Suppressor macrophage treated with lipopolysaccharide for 1 hour (primary cell): ENCODE data around the gene KATNAL1.
A peak's percentile ranks its signal among the peaks of the same experiment; 100 is the strongest.

Source experiments
- DNase-seq, 3 donors: peaks; one replicate each; pipeline ENCODE4 v3.0.0-alpha.2; 2020 to 2022

The KATNAL1 gene

GRCh38 chr13:30332456-30333143 is 25.2 kb upstream of the KATNAL1 start:
- DNase-seq = no peak

DNA sequence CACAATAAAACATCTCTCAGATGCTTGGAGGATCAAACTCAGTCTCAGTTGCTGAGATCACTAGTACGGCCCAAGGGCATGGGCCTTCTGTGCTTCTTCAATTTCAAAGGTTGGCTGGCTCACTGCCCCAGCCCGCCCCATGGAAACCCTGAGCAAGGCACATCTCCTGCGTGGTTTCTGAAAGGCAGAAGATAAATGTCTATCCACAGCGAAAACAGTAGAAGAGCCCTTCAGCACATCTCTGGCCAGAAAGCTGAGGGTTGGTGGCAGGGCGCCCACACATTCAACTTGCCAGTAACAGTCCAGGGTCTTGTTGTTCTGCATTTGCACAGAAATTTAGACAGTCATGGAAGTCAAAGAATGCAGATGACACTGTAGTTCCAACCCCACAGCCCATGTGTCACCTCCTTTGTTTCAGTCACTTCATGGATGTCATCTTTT is 24.0 kb upstream of the KATNAL1 start:
- DNase-seq = no peak

DNA sequence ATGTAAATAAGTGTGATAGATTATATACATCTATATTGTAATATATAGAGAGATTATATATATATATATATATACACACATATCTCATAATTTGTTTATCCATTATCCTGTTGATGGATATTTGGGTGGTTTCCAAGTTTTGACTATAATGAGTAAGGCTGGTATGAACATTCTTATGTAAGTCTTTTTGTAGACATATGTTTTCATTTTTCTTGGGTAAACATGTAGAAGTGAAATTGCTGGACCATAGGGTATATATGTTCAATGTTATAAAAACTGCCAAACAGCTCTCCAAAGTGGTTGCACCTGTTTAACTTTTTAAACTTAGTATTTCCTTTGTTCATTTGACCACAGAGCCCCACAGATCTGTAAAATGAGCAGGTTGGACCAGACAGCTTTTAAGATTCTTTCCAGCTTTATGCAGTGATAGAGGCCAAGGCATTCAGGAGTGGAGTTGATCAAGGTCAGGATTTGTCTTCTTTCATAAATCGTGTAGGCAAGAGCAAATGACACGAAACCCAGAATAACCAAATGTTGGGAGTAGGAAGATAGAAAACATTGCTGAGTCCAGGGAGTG is 21.7 kb upstream of the KATNAL1 start:
- no peak for DNase-seq

- no peak for DNase-seq
Observed at GRCh38 chr13:30325668-30326067, 18.3 kb upstream of the KATNAL1 start.

- no peak for DNase-seq
Observed at GRCh38 chr13:30323524-30323923, 16.2 kb upstream of the KATNAL1 start.

GRCh38 chr13:30322428-30322827 is 15.1 kb upstream of the KATNAL1 start:
- DNase-seq = no peak

DNA sequence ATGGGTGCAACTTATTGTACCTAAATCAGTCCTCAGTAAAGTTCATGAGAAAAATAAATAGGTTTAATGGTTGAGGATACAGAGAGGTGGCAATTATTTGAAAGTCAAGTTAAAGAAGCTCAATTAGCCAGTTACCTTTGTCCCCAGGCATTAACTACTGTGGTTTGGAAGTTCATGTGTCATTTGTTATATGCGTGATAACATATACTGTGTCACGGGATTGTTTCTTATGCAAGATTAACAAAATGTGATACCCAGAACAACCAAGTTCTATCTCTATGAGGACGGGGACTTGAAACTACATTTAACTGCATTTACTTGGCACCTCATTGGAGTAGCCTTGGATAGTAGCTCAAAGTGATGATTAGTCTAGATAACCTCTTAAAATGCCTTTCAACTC is 13.9 kb upstream of the KATNAL1 start:
- no peak for DNase-seq

DNA sequence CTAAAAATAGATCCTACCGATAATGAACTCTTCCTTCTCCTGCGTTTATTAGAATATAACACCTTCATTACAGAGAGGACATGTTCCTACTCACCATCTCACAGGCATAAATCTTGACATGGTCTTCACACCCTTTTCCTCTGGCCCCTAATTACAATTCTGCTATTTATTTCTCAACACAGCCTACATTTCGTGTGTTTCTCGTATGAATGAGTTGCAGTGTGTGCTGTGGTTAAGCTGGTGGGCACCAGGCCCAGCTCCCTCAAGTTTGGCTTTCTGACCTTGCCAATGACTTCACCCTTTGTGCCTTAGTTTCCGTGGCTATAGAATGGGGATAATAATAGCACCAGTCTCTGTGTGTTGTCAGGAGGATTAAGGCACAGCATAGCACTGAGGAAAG is 12.3 kb upstream of the KATNAL1 start:
- DNase-seq = no peak

GRCh38 chr13:30319130-30319529 is 11.8 kb upstream of the KATNAL1 start:
- DNase-seq = no peak

- DNase-seq = no peak
Observed at GRCh38 chr13:30318026-30318425, 10.7 kb upstream of the KATNAL1 start.

- DNase-seq = no peak
Observed at GRCh38 chr13:30314562-30314961, 7.2 kb upstream of the KATNAL1 start.

GRCh38 chr13:30314069-30314468 is 6.7 kb upstream of the KATNAL1 start:
- DNase-seq = peak in 1 of 3 donors; percentile 20

- no peak for DNase-seq
Observed at GRCh38 chr13:30313311-30313710, 6.0 kb upstream of the KATNAL1 start.

DNA sequence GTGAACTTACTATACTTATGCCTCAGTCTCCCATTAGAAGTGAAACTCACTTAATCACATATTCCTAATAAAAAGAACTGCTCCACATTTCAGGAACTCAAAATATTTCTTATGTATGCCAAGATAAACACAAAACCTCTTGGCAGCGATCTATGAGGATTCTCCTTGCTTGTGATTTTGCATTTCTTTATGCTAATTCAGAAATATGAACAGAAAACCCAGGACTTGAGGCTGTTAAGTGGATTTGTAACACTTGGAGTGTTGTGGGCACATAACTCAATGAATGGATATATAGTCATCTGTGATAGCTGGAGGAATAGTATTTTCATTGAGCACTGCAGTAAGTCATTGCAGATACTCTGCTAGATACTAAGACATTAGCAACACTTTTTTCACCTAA is 5.6 kb upstream of the KATNAL1 start:
- no peak for DNase-seq

DNA sequence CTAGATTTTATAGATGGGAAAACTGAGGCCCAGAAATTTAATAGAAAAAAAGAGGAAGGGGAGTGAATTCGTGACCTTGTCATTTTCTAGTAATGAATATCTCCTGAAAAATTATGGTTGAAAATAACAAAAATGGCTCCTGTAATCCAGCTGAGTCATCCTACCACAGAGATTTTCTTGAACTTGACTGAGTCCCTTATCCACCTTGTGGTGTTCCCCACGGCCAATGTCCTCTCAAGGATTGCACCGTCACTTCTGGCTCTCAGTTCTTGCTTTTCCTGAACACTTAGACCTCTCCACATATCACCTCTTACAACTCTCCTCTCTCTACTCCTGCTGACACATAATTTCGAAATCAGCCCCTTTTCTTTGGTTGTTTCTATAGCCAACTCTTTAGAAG is 1.2 kb upstream of the KATNAL1 start:
- DNase-seq = peak; percentile 29 to 46 (median 33)

DNA sequence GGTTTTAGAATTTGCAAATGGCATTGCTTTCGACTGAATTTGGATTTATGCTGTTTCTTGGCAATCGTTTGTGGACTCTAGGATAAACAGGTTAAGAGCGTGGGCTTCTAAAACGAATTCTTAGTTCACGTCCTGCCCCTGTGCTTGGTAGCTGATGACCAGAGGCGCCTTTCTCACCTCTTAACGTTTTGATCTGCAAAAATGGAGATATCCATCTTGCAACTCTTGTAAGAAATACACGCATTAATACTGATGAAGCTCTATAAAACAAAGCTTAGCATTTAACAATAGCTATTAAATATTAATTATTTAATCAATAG is 580 bp upstream of the KATNAL1 start:
- no peak for DNase-seq

GRCh38 chr13:30306762-30307193 is 573 bp downstream of the KATNAL1 start:
- DNase-seq = peak; percentile 94 to 98 (median 97)

GRCh38 chr13:30305456-30305970 is 1.8 kb downstream of the KATNAL1 start:
- no peak for DNase-seq

DNA sequence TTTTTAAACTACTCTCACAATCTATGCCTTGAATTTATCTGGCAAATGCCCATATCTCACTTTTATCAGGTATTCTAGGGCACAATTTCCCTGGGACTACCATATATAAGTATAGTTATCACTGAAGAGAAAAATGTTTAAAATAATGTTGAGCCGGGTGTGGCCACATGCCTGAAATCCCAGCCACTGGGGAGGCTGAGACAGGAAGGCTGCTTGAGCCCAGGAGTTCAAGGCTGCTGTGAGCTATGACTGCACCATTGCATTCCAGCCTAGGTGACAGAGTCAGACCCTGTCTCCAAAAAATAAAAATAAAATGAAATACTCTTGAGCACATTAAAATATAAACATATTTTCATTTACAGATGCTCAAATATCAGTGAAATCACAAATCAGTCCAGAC is 4.1 kb downstream of the KATNAL1 start:
- DNase-seq = no peak

GRCh38 chr13:30301827-30302226 is 5.5 kb downstream of the KATNAL1 start:
- DNase-seq = no peak

DNA sequence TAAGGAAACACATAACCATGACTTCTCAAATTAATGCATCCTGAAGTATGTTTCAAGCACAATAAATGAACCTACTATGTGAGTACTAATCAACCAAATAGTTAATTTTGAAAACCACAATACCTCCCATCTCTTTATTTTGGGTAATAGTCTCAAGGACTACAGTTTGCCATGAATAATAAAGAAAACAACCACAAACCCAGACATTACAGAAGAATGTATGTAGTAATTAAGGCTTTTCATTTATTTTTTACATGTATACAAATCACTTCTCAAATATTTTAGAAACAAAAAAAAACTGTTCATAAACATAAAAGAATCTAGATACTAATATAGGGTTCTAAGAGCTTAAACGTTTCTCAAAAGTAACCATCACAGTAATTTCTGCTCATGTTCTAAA is 6.8 kb downstream of the KATNAL1 start:
- DNase-seq = no peak

DNA sequence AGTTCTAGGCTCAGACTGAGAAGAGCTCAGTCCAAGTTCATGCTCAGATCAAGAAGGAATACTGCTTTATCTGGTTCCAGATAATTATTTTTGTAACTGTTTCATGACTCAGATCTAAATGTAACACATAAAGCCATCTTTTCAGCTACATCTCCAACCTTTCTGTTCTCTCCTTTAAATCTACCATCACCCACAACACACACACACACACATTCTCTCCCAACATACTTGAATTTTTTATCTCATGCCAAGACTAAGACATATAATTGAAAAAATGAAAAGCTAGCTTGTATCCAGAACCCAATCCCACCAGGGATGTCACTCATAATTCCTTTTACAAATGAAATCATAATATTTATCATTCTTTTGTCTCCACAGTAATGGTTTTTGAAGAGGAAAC is 7.6 kb downstream of the KATNAL1 start:
- no peak for DNase-seq

DNA sequence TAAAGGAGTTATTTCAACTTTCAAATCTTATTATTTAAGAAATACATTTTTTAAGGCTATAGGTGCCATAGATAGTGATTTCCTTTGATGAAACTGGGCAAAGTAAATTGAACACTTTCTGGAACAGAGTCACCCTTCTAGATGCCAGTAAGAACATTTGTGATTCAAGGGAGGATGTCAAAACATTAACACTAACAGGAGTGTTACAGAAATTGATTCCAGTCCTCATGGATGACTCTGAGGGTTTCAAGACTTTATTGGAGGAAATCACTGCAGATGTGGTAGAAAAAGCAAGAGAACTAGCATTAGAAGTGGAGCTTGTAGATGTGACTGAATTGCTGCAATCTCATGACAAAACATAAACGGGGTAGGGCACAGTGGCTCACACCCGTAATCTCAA is 12.2 kb downstream of the KATNAL1 start:
- no peak for DNase-seq

DNA sequence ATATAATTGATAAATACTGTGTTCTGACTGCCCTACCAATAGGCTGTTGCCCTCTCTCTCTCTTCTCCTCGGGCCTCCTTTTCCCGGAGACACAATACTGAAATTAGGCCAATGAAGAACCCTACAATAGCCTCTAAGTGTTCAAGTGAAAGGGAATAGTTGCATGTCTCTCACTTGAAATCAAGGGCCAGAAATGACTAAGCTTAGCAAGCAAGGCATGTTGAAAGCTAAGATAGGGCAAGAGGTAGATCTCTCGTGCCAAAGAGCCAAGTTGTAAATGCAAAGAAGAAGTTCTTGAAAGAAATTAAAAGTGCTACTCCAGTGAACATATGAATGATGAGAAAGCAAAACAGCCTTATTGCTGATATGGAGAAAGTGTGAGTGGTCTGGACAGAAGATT is 13.3 kb downstream of the KATNAL1 start:
- DNase-seq = no peak

GRCh38 chr13:30292325-30292724 is 15.0 kb downstream of the KATNAL1 start:
- no peak for DNase-seq
